ENCODE measurements around the gene LPIN1.
"Not testable (repeated sequence)": the region's sequence is repeated elsewhere in the genome, so short reads cannot be mapped to it uniquely, and the experiment has no call there.

The LPIN1 gene

DNA sequence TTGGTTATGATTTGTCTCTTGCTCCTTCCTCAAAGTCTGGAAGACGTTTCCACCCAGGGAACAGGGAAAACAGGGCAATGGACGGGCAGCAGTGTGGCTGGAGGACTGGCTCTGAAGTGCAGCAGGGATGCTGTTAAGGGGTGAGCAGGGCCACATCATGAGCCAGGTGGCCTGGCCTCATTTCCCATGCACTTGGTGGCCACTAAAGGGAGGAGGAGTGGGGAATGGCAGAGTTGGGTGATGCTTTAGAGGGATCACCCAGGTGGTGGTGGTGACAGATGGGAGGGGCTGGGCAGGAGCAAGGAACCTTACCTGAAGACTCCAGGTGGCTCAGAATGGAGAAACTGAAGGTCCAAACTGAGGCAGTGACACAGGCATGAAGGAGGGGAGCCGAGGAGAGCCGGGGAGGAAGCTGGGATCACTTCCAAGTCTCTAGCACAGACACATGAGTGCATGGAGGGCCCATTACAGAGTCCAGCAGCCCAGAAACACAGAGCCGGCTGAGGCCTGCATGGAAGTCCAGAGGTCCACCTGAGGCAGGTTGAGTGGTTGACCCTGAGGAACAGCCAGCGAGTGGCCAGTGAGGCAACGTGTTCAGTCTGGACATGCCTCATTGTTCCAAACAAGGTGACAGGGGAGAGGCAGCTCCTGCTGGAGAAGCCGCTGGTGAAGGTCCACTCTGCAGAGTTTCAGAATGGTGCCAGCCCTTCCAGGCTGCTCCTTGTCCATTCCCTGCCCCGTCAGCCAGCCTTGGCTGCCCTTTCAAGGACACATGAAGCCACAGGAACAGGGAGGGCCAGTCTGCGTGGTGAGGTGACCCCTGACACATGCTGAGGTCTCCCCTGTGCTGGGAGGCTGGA, 91.7 kb downstream of the LPIN1 start:
- DNase-seq = no peak

DNA sequence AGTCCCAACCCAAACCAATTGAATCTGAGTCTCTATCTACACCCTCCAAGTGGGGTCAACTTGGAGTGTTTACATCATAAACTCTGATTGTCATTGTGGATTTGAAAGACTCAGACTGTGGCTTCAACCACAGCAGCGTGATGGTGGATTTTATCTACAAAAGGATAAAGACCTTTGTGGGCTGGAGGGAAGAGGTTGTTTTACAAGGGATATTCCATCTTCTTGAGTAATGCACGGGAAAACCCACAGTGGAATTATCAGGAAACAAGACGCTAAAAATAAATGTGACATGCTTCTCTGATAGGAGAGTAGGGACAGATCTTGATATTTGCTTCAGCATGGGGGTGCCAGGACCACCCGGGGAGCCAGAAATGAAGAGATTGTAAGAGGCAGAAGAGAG, 93.5 kb downstream of the LPIN1 start:
- no peak for DNase-seq

DNA sequence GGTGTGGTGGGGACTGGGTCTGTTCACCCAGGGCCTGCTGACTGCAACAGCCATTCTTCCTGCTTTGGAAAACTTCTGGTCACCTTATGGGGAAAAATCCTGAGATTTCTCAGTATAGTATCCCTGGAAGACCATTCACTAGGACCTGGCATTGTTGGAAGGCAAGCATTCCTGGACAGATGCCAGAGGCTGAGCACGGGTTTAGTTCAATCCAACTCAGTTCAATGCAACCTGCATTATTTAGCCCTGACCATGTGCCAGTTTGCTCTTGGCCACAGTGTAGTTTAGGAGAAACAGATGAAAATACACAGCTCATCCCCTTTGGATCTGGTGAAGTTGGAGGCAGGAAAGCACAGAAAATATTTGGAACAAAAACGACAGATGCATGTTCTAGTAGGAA, 95.9 kb downstream of the LPIN1 start:
- DNase-seq = no peak

DNA sequence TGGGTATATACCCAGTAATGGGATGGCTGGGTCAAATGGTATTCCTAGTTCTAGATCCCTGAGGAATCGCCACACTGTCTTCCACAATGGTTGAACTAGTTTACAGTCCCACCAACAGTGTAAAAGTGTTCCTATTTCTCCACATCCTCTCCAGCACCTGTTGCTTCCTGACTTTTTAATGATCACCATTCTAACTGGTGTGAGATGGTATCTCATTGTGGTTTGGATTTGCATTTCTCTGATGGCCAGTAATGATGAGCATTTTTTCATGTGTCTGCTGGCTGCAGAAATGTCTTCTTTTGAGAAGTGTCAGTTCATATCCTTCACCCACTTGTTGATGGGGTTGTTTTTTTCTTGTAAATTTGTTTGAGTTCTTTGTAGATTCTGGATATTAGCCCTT, 98.4 kb downstream of the LPIN1 start:
- DNase-seq = not testable (repeated sequence)

DNA sequence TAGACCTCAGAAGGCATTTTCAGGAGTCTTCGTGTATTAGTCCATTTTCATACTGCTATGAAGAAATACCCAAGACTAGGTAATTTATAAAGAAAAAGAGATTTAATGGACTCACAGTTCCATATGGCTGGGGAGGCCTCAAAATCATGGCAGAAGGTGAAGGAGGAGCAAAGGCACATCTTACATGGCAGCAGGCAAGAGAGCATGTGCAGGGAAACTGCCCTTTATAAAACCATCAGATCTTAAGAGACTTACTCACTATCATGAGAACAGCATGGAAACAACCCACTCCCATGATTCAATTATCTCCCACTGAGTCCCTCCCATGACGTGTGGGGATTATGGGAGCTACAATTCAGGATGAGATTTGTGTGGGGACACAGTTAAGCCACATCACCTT, 101.5 kb downstream of the LPIN1 start:
- DNase-seq = not testable (repeated sequence)

DNA sequence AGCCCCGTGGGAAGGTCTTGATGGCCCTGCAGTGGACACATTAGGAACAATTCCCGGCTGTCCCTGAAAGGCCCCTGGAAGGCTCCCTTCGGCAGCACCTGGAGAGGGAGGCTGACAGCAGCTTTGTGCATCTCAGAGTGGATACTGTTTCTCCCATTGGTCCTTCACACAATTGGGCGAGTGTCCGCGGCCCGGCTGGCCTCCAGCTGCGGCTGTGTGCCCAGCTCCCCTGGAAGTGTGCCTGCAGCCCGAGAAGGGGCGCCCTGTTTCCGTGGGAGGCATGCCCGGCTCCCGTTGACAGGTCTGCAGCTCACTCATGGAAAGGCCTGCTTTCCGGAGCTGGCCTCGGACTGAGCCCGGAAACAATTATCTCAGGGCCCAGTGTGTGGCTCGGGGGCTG, 103.7 kb downstream of the LPIN1 start:
- DNase-seq = no peak

DNA sequence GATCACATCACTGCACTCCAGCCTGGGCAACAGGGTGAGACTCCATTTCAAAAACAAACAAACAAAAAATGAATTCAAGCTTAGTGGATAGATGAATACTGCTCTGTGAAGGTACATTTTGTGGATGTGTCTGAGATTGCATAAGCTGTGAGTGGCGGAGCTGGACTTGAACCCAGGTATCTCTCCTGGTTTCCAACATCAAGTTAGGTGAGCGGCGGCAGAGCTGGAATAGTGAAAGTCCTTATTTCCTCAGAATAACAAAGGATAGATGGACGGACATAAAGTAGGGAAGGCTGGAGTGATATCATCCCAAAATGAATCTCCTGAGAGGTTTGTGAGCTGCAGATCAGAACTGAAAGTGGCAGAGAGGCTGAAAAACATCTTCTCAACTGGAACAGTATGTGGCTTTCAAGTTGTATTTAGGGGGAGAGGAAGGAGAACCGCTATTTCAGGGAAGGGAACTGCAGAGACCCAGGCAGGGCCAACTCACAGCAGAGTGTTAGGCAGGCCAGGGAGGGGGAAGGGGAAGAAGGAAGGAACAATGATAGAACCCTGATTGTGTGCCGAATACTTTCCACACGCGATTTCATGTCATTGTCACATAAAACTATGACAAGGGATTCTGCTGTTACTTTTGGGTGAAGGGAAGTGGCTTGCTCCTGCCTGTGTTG, 106.2 kb downstream of the LPIN1 start:
- no peak for DNase-seq

DNA sequence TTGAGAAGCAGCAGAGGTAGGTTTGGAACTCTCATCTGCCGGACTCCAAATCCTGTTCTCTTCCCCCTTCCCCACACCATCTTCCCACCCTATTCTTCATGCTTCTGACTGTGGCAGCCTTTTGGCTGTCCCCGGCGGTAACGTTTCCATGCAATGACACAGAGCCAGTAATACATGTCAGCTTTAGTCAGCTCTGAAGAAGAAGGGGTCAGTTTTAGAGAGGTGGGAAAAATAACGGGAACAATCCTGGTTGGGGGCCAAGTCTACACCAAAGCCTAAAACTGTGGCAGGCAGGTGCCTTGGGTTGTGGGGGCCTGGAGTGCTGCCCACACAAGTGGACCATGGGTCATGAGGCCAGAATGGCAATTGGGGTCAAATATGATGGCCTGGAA, 106.8 kb downstream of the LPIN1 start:
- DNase-seq = no peak

DNA sequence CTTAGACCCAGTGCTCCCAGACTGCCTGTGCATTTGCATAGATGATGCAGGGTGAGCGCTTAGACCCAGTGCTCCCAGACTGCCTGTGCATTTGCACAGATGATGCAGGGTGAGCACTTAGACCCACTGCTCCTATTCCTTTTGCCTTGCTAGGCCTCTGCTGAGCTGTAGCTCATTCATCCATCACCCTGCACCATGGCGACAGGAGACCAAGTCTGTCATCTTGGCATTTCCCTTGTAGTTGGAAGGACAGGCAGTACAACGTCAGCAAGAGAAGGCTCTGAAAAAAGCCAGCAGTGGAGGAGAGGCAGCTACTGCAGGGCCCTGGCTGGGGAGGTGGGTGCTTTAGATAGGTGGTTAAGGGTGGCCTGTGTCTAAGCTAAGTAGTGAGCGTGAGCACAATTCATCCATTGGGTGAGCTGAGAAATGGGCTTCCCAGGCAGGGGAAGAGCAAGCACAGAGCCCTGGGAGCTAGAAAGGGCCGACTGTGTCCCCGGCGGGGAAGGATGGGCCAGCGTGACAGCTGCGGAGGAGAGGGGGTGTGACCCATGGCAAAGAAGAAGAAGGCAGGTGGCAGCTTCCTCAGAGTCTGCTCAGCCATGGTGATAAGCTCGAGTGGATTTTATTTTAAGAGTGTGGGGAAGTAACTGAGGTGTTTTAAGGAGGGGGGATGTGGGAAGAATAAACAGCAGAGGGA, 108.8 kb downstream of the LPIN1 start:
- no peak for DNase-seq

DNA sequence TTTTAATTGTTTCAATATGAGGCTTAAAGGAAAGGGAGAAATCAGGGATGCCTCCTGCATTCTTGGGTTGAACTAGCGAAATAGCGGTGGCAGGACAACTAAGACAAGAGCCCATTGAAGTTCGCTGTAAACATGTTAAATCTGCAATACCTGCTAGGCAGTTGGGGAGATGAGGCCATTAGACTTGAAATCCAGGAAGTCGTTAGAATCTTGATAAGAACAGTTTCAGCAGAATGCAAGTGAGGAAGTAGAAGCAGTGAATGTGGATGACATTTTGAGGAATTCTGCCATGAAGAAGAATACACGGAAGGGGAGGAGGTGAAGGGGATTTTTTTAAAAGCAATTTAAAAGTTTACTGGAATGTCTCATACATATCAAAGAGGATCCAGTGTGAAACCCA, 109.7 kb downstream of the LPIN1 start:
- peak; percentile 39 for DNase-seq

DNA sequence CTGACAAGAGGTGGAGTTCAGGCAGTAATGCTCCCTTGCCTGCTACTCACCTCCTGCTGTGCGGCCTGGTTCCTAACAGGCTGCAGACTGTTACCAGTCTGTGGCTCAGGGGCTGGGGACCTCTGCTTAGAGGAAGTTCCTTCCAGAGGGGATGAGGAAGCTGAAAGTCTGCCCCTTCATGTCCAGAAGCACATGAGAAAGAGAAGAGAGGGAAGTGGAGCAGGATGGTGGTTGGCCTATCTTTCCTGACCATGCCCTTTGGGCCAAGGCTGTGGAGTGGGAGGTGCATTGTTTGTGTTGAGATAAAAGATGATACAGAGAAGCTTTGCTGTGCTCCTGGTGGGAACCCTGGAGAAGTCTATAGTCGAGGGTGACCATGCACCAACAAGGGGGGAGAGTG, 112.5 kb downstream of the LPIN1 start:
- DNase-seq = peak; percentile 21

DNA sequence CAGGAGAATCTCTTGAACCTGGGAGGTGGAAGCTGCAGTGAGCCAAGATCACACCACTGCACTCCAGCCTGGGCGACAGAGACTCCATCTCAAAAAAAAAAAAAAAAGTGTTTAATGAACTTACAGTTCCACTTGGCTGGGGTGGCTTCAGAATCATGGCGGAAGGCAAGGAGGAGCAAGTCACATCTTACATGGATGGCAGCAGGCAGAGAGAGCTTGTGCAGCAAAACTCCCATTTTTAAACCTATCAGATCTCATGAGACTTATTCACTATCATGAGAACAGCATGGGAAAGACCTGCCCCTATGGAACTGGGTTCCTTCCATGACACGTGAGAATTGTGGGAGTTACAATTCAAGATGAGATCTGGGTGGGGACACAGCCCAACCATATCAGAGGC, 113.5 kb downstream of the LPIN1 start:
- not testable (repeated sequence) for DNase-seq

DNA sequence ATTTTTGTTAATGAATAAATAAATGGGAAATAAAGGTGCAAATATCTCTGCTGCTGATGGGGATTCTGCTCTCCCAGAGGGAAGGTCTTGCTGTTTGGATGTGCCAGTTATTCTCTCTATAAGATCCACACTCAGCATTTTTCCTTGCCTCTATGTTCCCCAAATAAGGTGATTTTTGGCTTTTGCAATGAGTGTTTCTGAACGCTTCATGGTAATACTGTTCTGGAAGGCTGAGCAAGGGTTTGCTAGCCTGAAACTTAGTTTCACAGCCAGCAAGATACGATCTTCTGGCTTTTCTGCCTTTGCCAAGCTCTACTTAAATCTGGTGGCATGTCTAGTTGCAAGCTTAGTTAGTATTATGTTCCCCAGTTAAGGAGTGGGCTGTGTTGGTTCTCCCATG, 114.6 kb downstream of the LPIN1 start:
- DNase-seq = no peak

DNA sequence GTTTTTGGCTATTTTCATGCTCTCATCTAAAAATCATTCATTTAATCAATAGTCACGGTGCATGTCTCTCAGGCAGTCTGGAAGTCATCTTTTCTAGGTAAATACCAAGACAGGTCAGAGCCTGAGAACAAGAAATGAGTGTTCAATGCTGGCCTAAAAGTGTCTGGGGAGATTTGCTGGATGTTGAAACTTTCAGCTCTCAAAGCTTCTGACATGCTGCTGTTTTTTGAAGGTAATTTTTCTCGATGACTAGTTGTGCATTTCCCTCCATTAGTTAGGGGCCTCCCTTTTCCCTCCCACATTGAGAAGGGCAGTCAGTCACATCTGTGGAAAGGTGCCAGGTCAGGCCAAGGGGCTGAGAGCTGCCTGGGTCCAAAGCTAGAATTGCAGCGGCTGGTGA, 115.6 kb downstream of the LPIN1 start:
- no peak for DNase-seq

DNA sequence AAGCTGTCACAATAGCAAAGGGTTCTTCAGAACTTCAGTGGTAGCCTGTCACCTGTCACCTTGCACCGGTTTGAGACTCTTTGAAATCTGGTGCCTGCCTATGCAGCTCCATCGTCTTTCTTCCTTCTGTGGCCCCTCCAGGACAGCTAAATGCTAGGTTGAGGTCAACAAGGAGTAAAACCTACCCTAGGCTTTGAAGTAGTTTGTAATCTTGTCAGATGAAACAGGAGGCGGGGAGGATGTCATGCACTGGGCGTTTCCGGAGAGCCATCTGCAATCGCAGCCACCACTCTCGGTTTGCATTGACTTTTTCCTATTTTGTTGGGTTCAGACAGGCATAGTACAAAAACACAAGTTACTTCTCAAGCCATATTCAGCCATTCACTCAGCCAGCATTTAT, 116.7 kb downstream of the LPIN1 start:
- no peak for DNase-seq

DNA sequence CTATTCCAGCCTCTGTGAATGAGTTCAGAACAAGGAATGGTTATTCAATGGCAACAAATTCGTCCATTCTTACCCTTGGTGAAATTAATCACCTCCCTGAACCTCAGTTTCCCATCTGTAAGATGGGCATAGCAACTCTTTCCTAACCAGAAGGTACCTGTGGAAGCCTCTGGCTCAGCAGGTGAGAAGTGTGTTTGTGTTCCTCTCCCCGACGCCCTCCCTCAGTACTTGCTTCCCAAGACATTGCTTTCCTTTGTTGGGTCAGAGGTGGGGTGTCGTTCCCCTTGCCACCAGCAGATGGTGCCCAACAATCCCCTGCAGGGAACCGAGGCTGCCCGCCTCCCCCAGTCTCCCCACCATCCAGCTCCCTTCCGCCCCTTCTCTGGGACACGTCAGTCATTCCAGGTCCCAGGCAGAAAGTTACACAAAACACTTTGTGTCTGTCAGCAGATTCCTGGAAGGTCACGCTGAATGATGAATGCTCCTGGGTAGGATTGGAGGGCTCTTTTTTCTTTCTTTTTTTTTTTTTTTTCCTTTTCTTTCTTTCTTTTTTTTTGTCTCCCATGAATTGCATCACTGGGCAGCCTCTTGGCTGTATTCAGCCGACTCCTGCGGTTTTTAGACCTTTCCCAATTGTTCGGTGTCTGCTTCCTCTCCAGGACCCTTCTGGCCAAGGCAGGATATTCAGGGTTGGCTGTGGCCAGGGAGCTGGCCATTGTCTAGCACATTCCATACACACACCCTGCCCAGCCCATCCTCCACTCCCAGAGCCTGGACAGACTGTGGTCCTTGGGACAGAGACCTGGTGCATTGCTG, 117.3 kb downstream of the LPIN1 start:
- DNase-seq = peak; percentile 83

DNA sequence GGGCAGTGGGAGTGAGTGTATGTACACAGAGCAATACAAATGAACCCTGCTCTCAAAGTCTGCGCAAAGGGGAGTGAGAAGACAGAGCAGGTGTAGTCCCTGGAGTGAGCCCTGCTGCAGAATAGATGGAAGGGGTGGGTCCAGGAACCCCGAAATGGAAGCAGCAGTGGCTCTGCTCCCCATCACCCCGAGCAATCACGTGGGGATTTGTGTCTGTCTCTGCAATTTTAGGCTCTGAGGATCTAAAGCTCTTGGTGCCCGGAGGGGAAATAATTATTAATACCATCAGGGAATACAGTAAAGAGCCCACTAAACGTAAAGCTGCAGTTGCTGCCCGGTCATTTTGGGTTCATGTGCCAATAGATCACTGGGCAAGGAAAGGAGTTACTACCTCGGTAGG, 118.3 kb downstream of the LPIN1 start:
- no peak for DNase-seq

DNA sequence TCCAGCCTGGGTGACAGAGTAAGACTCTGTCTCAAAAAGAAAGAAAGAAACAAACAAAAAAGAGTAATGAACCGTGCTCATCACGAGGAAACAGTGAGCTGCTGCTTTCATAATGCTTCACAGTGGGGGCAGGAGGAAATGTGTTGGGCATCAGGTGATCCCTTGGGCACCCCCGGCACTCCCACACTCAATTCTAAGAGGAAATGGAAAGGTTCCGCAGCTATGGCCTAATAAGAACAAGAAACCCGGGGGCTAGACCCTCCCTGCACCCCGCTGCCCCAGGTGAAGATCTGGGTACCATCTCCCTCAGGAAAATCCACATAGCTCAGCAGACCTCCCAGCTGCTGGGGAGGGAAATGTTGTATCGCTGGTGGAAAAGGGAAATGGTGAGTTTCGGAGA, 118.9 kb downstream of the LPIN1 start:
- no peak for DNase-seq

DNA sequence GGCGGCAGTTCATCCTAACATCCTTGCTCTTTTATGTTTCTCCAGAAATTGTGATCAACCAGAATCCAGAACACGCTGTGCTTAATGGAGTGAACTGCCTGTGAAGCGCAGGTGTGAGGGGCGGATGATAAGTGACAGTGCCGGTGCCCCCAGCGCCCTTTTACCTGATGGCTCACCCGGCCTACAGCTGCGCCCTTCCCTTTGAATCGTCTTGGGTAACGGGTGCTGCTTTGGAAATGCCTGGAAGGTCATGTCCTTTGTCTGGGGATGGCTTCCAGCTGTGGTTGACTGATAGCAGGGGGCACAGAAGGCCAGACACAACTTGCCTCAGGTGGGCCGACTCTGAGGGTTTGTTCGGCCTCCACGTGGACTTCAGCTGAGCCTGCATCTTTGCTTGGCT, 119.4 kb downstream of the LPIN1 start:
- no peak for DNase-seq

DNA sequence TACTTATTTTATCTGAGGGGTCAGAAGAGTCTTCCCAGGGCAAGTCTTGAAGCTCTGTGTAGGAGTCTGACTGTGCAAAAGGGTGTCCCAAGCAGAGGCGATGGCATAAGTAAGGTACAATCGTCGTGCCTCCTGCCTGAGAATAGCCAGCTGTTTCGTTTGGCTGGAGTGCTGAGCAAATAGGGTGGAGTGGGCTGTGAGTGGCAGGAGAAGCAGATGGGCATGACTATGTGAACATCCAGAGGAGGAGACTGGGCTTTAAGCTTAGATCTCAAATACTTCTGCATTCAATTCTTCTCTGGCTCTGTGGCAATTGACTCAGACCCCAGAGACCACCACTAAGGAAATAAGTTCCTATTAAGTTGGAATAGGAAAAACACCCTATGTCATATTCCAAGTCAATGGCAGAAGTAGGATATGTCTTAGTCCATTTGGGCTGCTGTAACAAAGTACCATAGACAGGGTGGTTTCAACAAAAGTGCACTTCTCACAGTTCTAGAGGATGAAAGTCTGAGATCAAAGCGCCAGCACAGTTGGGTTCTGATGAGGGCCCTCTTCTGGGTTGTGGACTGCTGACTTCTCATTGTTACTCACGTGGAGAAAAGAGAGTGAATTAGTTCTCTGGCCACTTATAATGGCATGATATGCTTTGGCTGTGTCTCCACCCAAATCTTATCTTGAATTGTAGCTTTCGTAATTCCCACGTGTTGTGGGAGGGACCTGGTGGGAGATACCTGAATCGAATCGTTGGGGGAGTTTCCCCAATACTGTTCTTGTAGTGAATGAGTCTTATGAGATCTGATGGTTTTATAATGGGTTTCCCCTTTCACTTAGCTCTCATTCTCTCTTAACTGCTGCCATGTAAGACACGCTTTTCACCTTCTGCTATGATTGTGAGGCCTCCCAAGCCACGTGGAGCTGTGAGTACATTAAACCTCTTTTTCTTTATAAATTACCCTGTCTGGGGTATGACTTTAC, 120.2 kb downstream of the LPIN1 start:
- DNase-seq = no peak

DNA sequence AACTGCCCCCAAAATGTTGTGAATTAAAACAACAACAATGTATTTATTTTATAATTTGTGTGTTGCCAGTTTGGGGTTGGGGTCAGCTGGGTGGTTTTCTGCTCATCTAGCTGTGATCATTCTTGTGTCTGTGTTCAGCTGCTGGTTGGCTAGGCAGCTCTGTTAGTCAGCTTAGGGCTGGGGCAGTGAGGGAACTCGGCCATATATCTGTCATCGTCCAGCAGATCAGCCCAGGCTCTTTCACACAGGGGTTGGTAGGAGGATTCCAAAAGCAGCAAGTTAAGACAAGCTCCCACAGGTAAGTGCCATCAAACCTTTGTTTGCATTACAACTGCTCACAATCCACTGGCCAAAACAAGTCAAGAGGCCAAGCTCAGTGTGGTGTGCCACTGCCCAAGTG, 121.5 kb downstream of the LPIN1 start:
- no peak for DNase-seq
